Stomach (tissue), 4 donors: ENCODE results near the gene ALDH16A1.

Source experiments
- EP300 ChIP-seq: sonication (generic); formaldehyde crosslinking; IDR thresholded peaks from one replicate; pipeline ENCODE4 v1.6.1; 2017; ENCODE audit warnings: antibody characterized with exemption
- POLR2A ChIP-seq, 4 donors: fragments of 450-650 bp; IDR thresholded peaks; one replicate each; pipeline ENCODE4 v1.6.1; 2016; ENCODE audit warnings: antibody characterized with exemption in 4 of 4, control low read depth in 2 of 4, mild to moderate bottlenecking in 1 of 4, moderate library complexity in 1 of 4
- POLR2AphosphoS5 ChIP-seq, 3 donors: sonication (generic); formaldehyde crosslinking; IDR thresholded peaks; one replicate each; pipeline ENCODE4 v1.6.1; 2016; ENCODE audit warnings: antibody characterized with exemption in 3 of 3
- TF ChIP-seq, protein P1 (sequence below), 7 experiments: fragments of 450-650 bp in 4 of 7; fragments of 200-600 bp in 3 of 7; sonication (generic) in 3 of 7; IDR thresholded peaks; one replicate each; pipeline ENCODE4 v1.5.1; 2016 to 2019; ENCODE audit warnings: antibody characterized with exemption in 7 of 7, control low read depth in 2 of 7, mild to moderate bottlenecking in 1 of 7

DNA sequence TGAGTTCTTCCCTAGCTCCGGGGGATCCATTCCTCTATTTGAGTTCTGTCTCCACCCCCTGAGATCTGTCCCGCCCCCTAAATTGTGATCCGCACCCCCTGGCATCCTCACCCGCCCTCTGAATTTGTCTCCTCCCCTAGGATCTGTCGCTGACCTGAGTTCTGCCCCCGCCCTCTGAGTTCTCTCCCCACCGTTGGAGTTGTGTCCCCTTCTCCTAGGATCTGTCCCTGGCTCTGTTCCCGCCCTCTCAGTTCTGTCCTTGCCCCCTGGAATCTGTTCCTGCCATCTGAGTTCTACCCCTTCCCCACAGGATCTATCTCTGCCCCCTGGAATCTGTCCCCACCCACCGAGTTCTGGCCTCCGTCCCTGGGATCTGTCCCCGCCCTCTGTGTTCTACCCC is 10.7 kb upstream of the ALDH16A1 start:
- TF ChIP-seq, protein P1, sequence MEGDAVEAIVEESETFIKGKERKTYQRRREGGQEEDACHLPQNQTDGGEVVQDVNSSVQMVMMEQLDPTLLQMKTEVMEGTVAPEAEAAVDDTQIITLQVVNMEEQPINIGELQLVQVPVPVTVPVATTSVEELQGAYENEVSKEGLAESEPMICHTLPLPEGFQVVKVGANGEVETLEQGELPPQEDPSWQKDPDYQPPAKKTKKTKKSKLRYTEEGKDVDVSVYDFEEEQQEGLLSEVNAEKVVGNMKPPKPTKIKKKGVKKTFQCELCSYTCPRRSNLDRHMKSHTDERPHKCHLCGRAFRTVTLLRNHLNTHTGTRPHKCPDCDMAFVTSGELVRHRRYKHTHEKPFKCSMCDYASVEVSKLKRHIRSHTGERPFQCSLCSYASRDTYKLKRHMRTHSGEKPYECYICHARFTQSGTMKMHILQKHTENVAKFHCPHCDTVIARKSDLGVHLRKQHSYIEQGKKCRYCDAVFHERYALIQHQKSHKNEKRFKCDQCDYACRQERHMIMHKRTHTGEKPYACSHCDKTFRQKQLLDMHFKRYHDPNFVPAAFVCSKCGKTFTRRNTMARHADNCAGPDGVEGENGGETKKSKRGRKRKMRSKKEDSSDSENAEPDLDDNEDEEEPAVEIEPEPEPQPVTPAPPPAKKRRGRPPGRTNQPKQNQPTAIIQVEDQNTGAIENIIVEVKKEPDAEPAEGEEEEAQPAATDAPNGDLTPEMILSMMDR (IDR thresholded peaks at IDR 0.05) = no peak
- TF ChIP-seq POLR2AphosphoS5 (IDR thresholded peaks at IDR 0.05) = no peak
- no peak for TF ChIP-seq POLR2A (IDR thresholded peaks at IDR 0.05)
- no peak for TF ChIP-seq EP300
